Measurements from ENCODE around the gene PPA2.

The PPA2 gene

GRCh38 chr4:105350859-105351490, 122.9 kb downstream of the PPA2 start:
- Histone ChIP-seq H4K20me1 (ENCODE audit: control insufficient read depth, insufficient read depth, low read depth, low read length) (no peaks in the 10 kb centered on the region), H3K4me1 (ENCODE audit: control insufficient read depth, low read length) (no peaks in the 10 kb centered on the region), H3F3A (ENCODE audit: control insufficient read depth, insufficient read depth) (no peaks in the 10 kb centered on the region), H3K27ac (ENCODE audit: low read depth, low read length) (no peak overlapping the region), H3K79me2 (ENCODE audit: control insufficient read depth, low read length) (no peaks in the 10 kb centered on the region), H3K9me2 (replicated peaks; ENCODE audit: control insufficient read depth, low read length) (no peaks in the 10 kb centered on the region), H3K36me3 (ENCODE audit: control insufficient read depth, low read length) (no peaks in the 10 kb centered on the region), H3K9me3 (ENCODE audit: control insufficient read depth, insufficient read depth, low read length) (no peaks in the 10 kb centered on the region), H3K27me3 (ENCODE audit: control insufficient read depth, low read length) (0 out of 2 replicates have a peak, but pooled peaks cover 3% of the 10 kb centered on the region), H3K4me2 (ENCODE audit: low read length) (no peak overlapping the region), H3K4me3 (ENCODE audit: low read length) (no peak overlapping the region)
- TF ChIP-seq, protein P1, sequence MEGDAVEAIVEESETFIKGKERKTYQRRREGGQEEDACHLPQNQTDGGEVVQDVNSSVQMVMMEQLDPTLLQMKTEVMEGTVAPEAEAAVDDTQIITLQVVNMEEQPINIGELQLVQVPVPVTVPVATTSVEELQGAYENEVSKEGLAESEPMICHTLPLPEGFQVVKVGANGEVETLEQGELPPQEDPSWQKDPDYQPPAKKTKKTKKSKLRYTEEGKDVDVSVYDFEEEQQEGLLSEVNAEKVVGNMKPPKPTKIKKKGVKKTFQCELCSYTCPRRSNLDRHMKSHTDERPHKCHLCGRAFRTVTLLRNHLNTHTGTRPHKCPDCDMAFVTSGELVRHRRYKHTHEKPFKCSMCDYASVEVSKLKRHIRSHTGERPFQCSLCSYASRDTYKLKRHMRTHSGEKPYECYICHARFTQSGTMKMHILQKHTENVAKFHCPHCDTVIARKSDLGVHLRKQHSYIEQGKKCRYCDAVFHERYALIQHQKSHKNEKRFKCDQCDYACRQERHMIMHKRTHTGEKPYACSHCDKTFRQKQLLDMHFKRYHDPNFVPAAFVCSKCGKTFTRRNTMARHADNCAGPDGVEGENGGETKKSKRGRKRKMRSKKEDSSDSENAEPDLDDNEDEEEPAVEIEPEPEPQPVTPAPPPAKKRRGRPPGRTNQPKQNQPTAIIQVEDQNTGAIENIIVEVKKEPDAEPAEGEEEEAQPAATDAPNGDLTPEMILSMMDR (IDR thresholded peaks at IDR 0.05; ENCODE audit: low read depth, low read length, poor library complexity, severe bottlenecking), result no peak
- no peak for TF ChIP-seq EZH2phosphoT487 (IDR thresholded peaks at IDR 0.05; ENCODE audit: borderline replicate concordance, low read length)

DNA sequence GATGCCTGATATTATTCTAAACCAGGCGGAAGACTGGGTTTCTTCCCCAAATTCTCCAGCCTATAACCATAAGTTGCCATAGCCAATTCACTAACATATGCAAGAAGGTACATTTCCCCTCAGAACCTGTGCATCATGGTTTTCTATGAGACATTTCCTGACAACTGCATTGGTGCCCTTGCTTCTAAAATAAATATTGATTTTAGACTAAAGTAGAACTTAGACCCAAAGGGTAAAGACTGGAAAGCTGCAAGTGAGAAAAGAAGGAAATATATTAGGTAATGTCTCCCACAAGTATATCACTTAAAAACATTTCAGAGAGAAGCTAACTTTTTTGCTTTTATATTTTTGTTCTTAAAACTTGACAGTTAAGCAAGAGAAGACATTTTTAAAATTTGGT, 125.1 kb downstream of the PPA2 start:
- no peak overlapping the region for H3K27ac ChIP-seq (ENCODE audit: low read depth, low read length)
- no peaks in the 10 kb centered on the region for H4K20me1 ChIP-seq (ENCODE audit: control insufficient read depth, insufficient read depth, low read depth, low read length)
- no peaks in the 10 kb centered on the region for H3K9me3 ChIP-seq (ENCODE audit: control insufficient read depth, insufficient read depth, low read length)
- H3K79me2 ChIP-seq (ENCODE audit: control insufficient read depth, low read length), result no peaks in the 10 kb centered on the region
- H3K9me2 ChIP-seq (replicated peaks; ENCODE audit: control insufficient read depth, low read length), result no peaks in the 10 kb centered on the region
- no peaks in the 10 kb centered on the region for H3K4me1 ChIP-seq (ENCODE audit: control insufficient read depth, low read length)
- no peaks in the 10 kb centered on the region for H3K36me3 ChIP-seq (ENCODE audit: control insufficient read depth, low read length)
- H3K27me3 ChIP-seq (ENCODE audit: control insufficient read depth, low read length), result 0 out of 2 replicates have a peak, but pooled peaks cover 3% of the 10 kb centered on the region
- TF ChIP-seq, protein P1 (IDR thresholded peaks at IDR 0.05; ENCODE audit: low read depth, low read length, poor library complexity, severe bottlenecking), result no peak
- no peak for TF ChIP-seq EZH2phosphoT487 (IDR thresholded peaks at IDR 0.05; ENCODE audit: borderline replicate concordance, low read length)
- no peak overlapping the region for H3K4me2 ChIP-seq (ENCODE audit: low read length)
- H3K4me3 ChIP-seq (ENCODE audit: low read length), result no peak overlapping the region
- H3F3A ChIP-seq (ENCODE audit: control insufficient read depth, insufficient read depth), result no peaks in the 10 kb centered on the region

- Histone ChIP-seq H3K79me2 (ENCODE audit: control insufficient read depth, low read length) (no peaks in the 10 kb centered on the region), H3K36me3 (ENCODE audit: control insufficient read depth, low read length) (no peaks in the 10 kb centered on the region), H4K20me1 (ENCODE audit: control insufficient read depth, insufficient read depth, low read depth, low read length) (no peaks in the 10 kb centered on the region), H3K27me3 (ENCODE audit: control insufficient read depth, low read length) (no peaks in the 10 kb centered on the region), H3K4me2 (ENCODE audit: low read length) (no peak overlapping the region), H3K9me3 (ENCODE audit: control insufficient read depth, insufficient read depth, low read length) (no peaks in the 10 kb centered on the region), H3F3A (ENCODE audit: control insufficient read depth, insufficient read depth) (no peaks in the 10 kb centered on the region), H3K4me1 (ENCODE audit: control insufficient read depth, low read length) (no peaks in the 10 kb centered on the region), H3K27ac (ENCODE audit: low read depth, low read length) (no peak overlapping the region), H3K9me2 (replicated peaks; ENCODE audit: control insufficient read depth, low read length) (no peaks in the 10 kb centered on the region), H3K4me3 (ENCODE audit: low read length) (no peak overlapping the region)
- TF ChIP-seq EZH2phosphoT487 (IDR thresholded peaks at IDR 0.05; ENCODE audit: borderline replicate concordance, low read length), result no peak
- TF ChIP-seq, protein P1 (IDR thresholded peaks at IDR 0.05; ENCODE audit: low read depth, low read length, poor library complexity, severe bottlenecking), result no peak
Observed at GRCh38 chr4:105346869-105347268, 127.0 kb downstream of the PPA2 start.

Measured in DOHH2 (cell line).